H1 (cell line): ENCODE results near the gene SOCS4.

Source experiments
- CTBP2 ChIP-seq: IDR thresholded peaks from 2 replicates; pipeline ENCODE4 v1.7.0; 2011; ENCODE audit warnings: borderline replicate concordance, mild to moderate bottlenecking, moderate library complexity, mixed read lengths, low read length; ENCODE audit not compliant: insufficient read depth, insufficient read length
- CTCF ChIP-seq, 3 experiments: IDR thresholded peaks; 1 replicate in 2 of 3; 2 replicates in 1 of 3; pipeline versions ENCODE4 v1.5.1 to v1.6.1; 2011; ENCODE audit warnings: low read length in 3 of 3, mild to moderate bottlenecking in 3 of 3, inconsistent platforms in 2 of 3, low read depth in 1 of 3, moderate library complexity in 1 of 3; ENCODE audit not compliant: insufficient read depth in 1 of 3; ENCODE audit errors: control extremely low read depth in 1 of 3
- EP300 ChIP-seq, 2 experiments: IDR thresholded peaks; 1 replicate in 1 of 2; 2 replicates in 1 of 2; pipeline ENCODE4 v1.6.1; 2011 to 2012; ENCODE audit warnings: low read depth in 2 of 2, low read length in 2 of 2, mild to moderate bottlenecking in 2 of 2, borderline replicate concordance in 1 of 2, inconsistent platforms in 1 of 2, moderate library complexity in 1 of 2
- EZH2 ChIP-seq: fragments of 200-600 bp; sonication (generic); IDR thresholded peaks from 2 replicates; pipeline ENCODE4 v1.7.1; 2012; ENCODE audit warnings: low read depth, mild to moderate bottlenecking, moderate library complexity, low read length, inconsistent platforms; ENCODE audit not compliant: severe bottlenecking
- GTF2F1 ChIP-seq: IDR thresholded peaks from 2 replicates; pipeline ENCODE4 v1.6.1; 2012; ENCODE audit warnings: low read depth, low read length, improper control_type of control experiment, borderline replicate concordance
- MAX ChIP-seq: IDR thresholded peaks from 2 replicates; pipeline ENCODE4 v1.6.1; 2012; ENCODE audit warnings: inconsistent platforms
- TAF7 ChIP-seq: optimal IDR thresholded peaks from 2 replicates; pipeline ENCODE3; 2011; ENCODE audit warnings: low read depth, mild to moderate bottlenecking, inconsistent platforms, low read length, moderate library complexity, borderline replicate concordance
- YY1 ChIP-seq: IDR thresholded peaks from 2 replicates; pipeline ENCODE4 v1.6.1; 2011; ENCODE audit warnings: low read depth, mild to moderate bottlenecking, low read length

GRCh38 chr14:55031190-55031589 lies 4.2 kb downstream of the SOCS4 start:
- TF ChIP-seq CTBP2 (no peak), CTCF (IDR thresholded peaks at IDR 0.05; ENCODE audit: control extremely low read depth in 1 of 3, insufficient read depth in 1 of 3, low read depth in 1 of 3, low read length in 3 of 3) (no peak), MAX (no peak), EP300 (IDR thresholded peaks at IDR 0.05; ENCODE audit: borderline replicate concordance in 1 of 2, low read depth in 2 of 2, low read length in 2 of 2) (no peak), EZH2 (no peak), GTF2F1 (no peak), YY1 (no peak), TAF7 (no peak)
